Astrocyte of the spinal cord (primary cell): ENCODE results near the gene MATN1.

ENCODE experiments used
- DNase-seq: peaks from one replicate; pipeline ENCODE4 v3.0.0; 2011; ENCODE audit warnings: low read depth, low spot score
- H3K4me3 ChIP-seq: 2 replicates; pipeline ENCODE4 v1.5.1; 2011; ENCODE audit warnings: low read depth, mild to moderate bottlenecking, low read length, moderate library complexity
- CTCF ChIP-seq: IDR thresholded peaks from 2 replicates; pipeline ENCODE4 v1.5.1; 2012; ENCODE audit warnings: low read depth, mild to moderate bottlenecking, low read length, inconsistent platforms
- in situ Hi-C: cut with HindIII; loops from 2 replicates; pipeline ENCODE4 v1.10.0; 2017; ENCODE audit warnings: low sequenced_read_pairs

MATN1 gene

DNA sequence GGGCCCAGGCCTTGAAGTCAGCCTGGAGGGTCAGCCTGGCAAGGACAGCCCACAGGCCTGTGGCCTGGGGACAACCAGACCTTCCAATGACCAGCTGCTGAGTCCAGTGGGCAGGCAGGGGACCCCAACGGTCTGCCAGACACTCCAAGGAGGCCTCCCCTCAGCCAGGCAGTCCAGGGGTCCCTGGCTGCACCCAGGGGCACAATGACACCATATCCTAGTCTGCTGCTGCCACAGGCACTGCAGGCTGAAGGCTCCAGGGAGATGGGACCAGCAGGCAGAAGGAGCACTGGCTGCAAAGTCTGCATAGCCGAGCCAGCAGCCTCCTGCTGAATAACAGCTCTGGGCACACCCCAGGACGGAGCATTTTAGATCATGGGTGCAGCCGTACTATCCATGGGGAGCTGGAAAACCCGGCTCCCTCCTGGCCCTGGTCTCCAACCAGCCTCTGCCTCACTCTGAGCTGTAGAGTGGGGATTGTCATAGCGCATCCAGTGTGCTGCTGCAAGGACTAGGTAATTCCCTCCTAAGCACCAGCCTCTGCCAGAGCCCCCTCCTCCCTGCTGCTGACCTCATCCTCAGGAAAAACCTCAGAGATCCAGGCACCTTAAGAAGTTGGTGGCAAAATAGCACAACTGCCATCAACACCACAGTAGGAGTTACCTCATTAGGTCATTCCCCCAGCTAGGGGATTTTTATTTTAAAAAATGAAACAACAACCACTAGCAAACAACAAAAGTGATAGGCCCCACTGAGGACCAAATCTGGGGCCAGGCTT is 39.0 kb upstream of the MATN1 start:
- no peak overlapping the region for H3K4me3 ChIP-seq
- DNase-seq = no peak
- in situ Hi-C loops = no loop called here
- no peak for TF ChIP-seq CTCF

DNA sequence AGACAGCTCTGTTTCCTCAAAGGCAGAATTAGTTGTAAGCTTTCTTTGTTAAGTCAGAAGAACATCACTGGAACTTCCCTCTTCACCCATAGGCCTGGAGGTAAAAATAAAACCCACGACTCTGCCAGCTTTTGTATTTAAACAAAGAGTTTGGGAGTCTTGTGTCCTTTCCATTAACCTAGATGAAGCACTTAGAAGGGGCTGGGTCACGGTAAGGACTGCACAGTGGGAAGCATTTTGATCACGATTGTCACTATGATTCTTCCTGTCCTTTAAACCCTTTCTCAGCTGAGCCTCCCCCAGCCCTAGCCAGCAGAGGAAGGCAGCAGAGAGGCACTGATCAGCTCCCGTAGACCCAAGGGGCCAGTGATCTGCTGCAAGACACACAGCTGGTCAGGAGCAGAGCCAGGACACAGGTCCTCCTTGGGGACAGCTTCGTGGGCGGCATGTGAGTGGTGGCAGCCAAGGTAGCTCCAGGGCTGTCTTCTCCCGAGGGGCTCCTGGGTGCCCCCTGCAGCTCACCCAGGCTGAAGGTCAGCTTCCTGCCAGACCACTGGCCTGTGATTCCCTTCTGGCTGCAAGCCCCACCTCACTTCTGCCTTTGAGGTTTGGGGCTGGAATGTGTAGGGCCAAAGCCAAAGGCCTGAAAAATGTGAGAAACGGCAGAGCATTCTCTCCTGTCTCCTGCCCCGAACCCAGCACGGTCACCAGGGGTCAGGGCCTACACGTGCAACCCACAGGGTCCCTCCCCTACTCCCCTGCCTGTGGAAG is 38.2 kb upstream of the MATN1 start:
- in situ Hi-C loops = no loop called here
- no peak overlapping the region for H3K4me3 ChIP-seq
- TF ChIP-seq CTCF = no peak
- DNase-seq = peak; percentile 29

DNA sequence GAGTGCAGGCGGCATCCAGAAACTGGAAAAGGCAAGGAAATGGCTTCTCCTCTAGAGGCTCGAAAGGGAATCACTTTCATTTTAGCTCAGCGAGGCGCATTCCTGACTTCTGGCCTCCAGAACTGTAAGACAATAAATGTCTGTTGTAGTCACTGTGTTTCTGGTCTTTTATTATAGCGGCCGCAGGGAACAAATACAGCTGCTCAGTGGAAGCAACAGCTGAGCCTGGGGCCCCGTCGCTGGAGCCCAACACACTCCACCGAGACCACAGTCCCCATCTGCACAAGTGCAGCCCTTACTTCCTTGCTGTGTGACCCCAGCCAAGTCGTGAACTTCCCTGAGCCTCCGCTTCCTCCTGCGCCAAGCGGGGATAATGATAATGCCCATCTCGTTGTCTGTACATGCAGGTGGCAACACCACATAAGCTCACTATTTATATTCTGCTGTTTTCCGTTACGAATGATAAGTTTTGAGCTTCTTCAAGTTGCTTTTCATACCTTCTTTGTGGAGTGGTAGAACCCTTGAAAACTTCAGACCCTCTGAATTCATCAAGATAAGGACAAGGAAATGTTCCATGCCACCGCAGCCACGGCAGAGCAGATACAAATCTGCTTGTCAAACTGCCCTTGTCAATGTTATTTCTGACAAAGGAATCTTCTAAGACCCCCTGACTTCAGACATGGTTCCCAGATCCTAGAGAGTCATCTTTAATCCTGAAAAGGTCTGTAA is 37.4 kb upstream of the MATN1 start:
- no peak for TF ChIP-seq CTCF
- H3K4me3 ChIP-seq = no peak overlapping the region
- no peak for DNase-seq
- in situ Hi-C loops = no loop called here

DNA sequence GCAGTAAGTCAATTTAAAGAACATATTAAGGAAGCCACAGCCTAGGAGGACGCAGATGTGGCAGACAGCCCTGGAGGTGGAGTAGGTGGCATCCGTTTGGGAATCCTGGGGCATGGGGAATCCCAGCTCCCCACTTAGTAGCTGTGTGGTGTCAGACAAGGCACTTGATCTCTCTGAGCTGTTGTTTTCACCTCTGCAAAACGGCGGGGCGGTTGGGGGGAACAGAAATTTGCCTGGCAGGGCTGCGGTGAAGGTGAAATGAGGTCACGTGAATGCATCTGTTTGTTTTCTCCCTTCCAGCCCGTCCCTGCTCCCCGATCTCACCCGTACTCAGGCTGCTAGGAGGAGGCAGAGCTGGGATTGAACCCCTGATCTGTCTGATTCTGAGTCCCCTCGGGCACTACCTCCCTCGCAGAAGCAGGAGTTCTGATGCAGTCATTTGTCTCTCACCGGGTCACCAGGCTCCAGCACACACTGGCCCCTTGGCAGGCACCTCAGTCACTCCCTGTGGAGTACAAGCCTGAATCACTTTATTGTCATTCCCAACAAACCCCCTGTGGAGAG is 36.4 kb upstream of the MATN1 start:
- TF ChIP-seq CTCF = no peak
- DNase-seq = no peak
- no peak overlapping the region for H3K4me3 ChIP-seq
- in situ Hi-C loops = no loop called here

DNA sequence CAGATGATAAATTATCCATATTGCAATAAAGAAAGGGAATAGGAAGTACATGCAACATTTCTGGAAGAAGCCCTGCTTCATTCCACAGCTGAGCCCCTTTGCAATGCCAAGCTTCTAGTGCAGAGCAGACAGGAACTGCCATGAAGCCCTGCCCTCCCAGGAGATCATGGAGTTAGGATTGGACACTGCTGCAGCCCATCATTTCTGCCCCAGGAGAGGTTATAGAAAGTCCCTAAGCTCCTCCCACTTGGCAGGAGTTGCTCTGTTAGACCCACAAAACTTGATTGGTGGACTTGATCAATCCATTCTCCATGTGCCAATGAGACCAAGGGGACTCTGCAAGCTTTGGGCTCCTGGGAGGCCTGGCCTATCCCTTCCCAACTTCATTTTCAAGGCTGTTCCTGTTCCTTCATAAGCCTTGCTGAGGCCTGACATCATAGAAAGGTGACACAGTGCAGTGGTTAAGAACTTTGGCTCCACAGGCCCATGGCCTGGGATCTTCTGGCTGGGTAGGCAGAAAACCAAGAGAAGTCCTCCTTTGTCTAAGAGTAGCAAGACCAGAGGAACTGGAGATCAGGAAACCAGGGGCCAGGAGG is 35.5 kb upstream of the MATN1 start:
- no peak for DNase-seq
- no peak overlapping the region for H3K4me3 ChIP-seq
- TF ChIP-seq CTCF = no peak
- in situ Hi-C loops = no loop called here

DNA sequence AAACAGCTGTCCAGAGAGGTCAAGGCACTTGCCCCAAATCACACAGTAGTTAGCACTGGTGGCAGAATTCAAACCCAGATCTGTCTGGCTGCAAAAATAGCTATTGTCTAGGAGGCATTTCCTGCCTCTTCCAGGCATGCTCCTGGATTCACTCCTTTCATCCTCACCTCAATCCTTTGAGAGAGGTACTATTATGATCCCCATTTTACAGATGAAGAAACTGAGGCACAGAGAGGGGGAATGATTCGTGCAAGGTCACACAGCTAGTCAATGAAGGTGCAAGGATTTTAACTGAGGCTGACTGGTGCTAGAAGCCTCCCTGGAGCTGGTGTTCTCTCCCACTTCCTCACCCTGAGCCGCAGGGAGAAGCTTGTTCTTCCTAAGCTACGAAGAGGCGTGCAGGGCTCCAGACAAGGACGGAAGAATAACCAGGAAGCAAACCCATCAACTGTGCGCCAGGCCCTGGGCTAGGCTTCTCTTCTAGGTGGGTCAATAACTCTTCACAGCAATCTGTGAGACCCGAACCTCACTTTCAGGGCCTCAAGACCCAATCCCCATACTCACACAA is 34.8 kb upstream of the MATN1 start:
- DNase-seq = no peak
- no peak for TF ChIP-seq CTCF
- H3K4me3 ChIP-seq = no peak overlapping the region
- in situ Hi-C loops = no loop called here
